Ovary (tissue), 3 donors: ENCODE results near the gene C1QTNF6.

ENCODE experiments used
- EP300 ChIP-seq: sonication (generic); formaldehyde crosslinking; IDR thresholded peaks from one replicate; pipeline ENCODE4 v1.6.1; 2017; ENCODE audit warnings: antibody characterized with exemption
- POLR2A ChIP-seq: fragments of 450-650 bp; IDR thresholded peaks from one replicate; pipeline ENCODE4 v1.6.1; 2017; ENCODE audit warnings: antibody characterized with exemption, mild to moderate bottlenecking, moderate library complexity
- TF ChIP-seq, protein P1 (sequence below), 3 donors: fragments of 450-650 bp in 2 of 3; fragments of 200-600 bp in 1 of 3; IDR thresholded peaks; one replicate each; pipeline versions ENCODE4 v1.5.1 to v1.8.0; 2016 to 2022; ENCODE audit warnings: antibody characterized with exemption in 3 of 3, mild to moderate bottlenecking in 1 of 3
- donor health status: DM: no; HTN: no; CAD: no.

DNA sequence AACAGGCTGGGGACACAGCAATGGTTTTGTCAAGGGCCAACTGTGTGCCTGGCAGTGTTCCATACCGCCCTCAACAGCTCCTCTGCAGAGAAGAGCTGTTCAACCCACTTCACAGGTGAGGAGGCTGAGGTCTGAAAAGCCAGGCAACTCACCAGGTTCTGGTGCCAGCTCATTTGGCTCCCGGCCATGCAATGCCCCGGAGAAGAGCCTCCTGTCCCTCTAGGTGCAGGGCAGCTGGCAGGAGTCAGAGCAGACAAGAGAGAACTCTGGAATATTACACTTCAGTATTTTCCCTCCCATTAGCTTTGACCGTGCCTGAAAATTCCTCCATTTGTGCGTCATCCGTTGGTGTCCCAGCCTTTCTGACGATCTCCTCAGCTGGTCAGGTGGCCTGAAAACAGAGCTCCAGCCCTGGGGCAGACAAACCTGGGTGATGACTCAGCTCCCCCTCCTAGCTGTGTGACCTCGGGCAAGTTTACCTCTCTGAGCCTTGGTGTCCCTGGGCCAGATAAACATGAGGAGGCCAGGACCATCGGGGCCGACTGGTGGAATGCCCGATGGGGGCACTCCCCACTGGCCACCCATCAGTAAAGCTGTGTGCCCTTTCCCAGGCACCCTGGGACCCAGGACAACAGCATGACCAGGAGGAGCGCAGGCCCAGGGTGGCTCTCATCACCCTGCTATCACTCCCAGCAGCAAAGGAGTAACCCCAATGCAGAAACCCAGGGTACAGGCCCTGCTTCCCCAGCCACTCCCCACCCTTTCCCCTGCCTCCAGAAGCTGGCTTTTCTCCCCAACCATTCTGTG, 9.6 kb upstream of the C1QTNF6 start:
- no peak for TF ChIP-seq POLR2A
- TF ChIP-seq, protein P1, sequence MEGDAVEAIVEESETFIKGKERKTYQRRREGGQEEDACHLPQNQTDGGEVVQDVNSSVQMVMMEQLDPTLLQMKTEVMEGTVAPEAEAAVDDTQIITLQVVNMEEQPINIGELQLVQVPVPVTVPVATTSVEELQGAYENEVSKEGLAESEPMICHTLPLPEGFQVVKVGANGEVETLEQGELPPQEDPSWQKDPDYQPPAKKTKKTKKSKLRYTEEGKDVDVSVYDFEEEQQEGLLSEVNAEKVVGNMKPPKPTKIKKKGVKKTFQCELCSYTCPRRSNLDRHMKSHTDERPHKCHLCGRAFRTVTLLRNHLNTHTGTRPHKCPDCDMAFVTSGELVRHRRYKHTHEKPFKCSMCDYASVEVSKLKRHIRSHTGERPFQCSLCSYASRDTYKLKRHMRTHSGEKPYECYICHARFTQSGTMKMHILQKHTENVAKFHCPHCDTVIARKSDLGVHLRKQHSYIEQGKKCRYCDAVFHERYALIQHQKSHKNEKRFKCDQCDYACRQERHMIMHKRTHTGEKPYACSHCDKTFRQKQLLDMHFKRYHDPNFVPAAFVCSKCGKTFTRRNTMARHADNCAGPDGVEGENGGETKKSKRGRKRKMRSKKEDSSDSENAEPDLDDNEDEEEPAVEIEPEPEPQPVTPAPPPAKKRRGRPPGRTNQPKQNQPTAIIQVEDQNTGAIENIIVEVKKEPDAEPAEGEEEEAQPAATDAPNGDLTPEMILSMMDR (IDR thresholded peaks at IDR 0.05) = no peak
- no peak for TF ChIP-seq EP300
